A549 (cell line): Measurements from ENCODE around the gene OCA2.

Source experiments
- CBX8 ChIP-seq: fragments of 200-600 bp; sonication (generic); IDR thresholded peaks from 2 replicates; pipeline ENCODE4 v1.6.1; 2016
- TF ChIP-seq, protein P1 (sequence below): fragments of 200-600 bp; sonication (generic); IDR thresholded peaks from 2 replicates; pipeline ENCODE4 v1.6.1; 2016; ENCODE audit warnings: antibody characterized with exemption, mild to moderate bottlenecking, moderate library complexity
- TF ChIP-seq, protein P2 (sequence below): fragments of >200 bp; sonication (Bioruptor Twin); formaldehyde crosslinking; IDR thresholded peaks from 3 replicates; pipeline ENCODE4 v1.5.1; 2016

DNA sequence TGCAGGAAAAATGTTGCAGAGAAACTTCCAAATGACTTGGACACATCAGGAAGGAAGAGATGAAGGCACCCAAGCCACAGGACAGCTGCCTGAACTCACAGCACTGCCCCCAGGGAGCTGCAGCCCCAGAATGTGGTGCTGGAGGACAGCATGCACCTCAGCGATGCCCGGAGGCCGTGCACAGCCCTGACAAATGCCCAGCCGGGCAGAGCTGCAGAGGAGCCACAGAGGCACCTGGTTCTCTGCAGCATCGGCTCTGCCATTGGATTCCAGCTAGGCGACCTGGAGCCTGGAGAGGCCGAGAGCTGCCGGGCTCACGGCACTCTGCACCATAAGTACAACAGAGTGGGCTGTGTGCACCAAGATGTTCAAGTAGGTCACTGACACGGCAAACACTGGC is 97.5 kb downstream of the OCA2 start:
- TF ChIP-seq, protein P1, sequence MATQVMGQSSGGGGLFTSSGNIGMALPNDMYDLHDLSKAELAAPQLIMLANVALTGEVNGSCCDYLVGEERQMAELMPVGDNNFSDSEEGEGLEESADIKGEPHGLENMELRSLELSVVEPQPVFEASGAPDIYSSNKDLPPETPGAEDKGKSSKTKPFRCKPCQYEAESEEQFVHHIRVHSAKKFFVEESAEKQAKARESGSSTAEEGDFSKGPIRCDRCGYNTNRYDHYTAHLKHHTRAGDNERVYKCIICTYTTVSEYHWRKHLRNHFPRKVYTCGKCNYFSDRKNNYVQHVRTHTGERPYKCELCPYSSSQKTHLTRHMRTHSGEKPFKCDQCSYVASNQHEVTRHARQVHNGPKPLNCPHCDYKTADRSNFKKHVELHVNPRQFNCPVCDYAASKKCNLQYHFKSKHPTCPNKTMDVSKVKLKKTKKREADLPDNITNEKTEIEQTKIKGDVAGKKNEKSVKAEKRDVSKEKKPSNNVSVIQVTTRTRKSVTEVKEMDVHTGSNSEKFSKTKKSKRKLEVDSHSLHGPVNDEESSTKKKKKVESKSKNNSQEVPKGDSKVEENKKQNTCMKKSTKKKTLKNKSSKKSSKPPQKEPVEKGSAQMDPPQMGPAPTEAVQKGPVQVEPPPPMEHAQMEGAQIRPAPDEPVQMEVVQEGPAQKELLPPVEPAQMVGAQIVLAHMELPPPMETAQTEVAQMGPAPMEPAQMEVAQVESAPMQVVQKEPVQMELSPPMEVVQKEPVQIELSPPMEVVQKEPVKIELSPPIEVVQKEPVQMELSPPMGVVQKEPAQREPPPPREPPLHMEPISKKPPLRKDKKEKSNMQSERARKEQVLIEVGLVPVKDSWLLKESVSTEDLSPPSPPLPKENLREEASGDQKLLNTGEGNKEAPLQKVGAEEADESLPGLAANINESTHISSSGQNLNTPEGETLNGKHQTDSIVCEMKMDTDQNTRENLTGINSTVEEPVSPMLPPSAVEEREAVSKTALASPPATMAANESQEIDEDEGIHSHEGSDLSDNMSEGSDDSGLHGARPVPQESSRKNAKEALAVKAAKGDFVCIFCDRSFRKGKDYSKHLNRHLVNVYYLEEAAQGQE, result no peak
- TF ChIP-seq, protein P2, sequence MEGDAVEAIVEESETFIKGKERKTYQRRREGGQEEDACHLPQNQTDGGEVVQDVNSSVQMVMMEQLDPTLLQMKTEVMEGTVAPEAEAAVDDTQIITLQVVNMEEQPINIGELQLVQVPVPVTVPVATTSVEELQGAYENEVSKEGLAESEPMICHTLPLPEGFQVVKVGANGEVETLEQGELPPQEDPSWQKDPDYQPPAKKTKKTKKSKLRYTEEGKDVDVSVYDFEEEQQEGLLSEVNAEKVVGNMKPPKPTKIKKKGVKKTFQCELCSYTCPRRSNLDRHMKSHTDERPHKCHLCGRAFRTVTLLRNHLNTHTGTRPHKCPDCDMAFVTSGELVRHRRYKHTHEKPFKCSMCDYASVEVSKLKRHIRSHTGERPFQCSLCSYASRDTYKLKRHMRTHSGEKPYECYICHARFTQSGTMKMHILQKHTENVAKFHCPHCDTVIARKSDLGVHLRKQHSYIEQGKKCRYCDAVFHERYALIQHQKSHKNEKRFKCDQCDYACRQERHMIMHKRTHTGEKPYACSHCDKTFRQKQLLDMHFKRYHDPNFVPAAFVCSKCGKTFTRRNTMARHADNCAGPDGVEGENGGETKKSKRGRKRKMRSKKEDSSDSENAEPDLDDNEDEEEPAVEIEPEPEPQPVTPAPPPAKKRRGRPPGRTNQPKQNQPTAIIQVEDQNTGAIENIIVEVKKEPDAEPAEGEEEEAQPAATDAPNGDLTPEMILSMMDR, result no peak
- TF ChIP-seq CBX8, result no peak
